Loucy (cell line): ENCODE measurements around the gene RNF13.

Source experiments
- H2AFZ ChIP-seq: fragments of 200-600 bp; sonication (generic); 2 replicates; pipeline ENCODE4 v1.6.0; 2016; ENCODE audit warnings: antibody characterized with exemption, mild to moderate bottlenecking, low read length, moderate library complexity
- H3F3A ChIP-seq: fragments of 200-600 bp; 2 replicates; pipeline ENCODE4 v1.6.0; 2016; ENCODE audit warnings: antibody characterized with exemption, low read depth, mild to moderate bottlenecking
- H3K27me3 ChIP-seq: fragments of 200-600 bp; sonication (generic); 2 replicates; pipeline ENCODE4 v1.6.1; 2014; ENCODE audit warnings: low read length, mild to moderate bottlenecking; ENCODE audit not compliant: insufficient read depth, poor library complexity, severe bottlenecking
- H3K36me3 ChIP-seq: fragments of 200-600 bp; sonication (generic); 2 replicates; pipeline ENCODE4 v1.6.1; 2016; ENCODE audit warnings: low read length; ENCODE audit not compliant: insufficient read depth
- H3K4me1 ChIP-seq: fragments of 200-600 bp; sonication (generic); 2 replicates; pipeline ENCODE4 v1.5.1; 2014; ENCODE audit warnings: low read length, mild to moderate bottlenecking; ENCODE audit not compliant: insufficient read depth, poor library complexity, severe bottlenecking
- H3K4me2 ChIP-seq: fragments of 200-600 bp; sonication (generic); 2 replicates; pipeline ENCODE4 v1.6.0; 2014; ENCODE audit warnings: antibody characterized with exemption, low read length, low read depth, mild to moderate bottlenecking; ENCODE audit not compliant: poor library complexity, severe bottlenecking
- H3K4me3 ChIP-seq: fragments of 200-600 bp; sonication (generic); 2 replicates; pipeline ENCODE4 v1.5.1; 2014; ENCODE audit warnings: low read length, mild to moderate bottlenecking, mixed read lengths; ENCODE audit not compliant: poor library complexity, severe bottlenecking
- H3K79me2 ChIP-seq: fragments of 200-600 bp; sonication (generic); 2 replicates; pipeline ENCODE4 v1.6.1; 2014; ENCODE audit warnings: low read length; ENCODE audit not compliant: insufficient read depth
- H3K9ac ChIP-seq: fragments of 200-600 bp; sonication (generic); 2 replicates; pipeline ENCODE4 v1.6.0; 2014; ENCODE audit warnings: mild to moderate bottlenecking, low read depth, low read length, moderate library complexity; ENCODE audit not compliant: poor library complexity, severe bottlenecking
- H3K9me2 ChIP-seq: fragments of 200-600 bp; sonication (generic); replicated peaks from 2 replicates; pipeline ENCODE4 v1.6.1; 2016; ENCODE audit warnings: low read depth, low read length, mixed read lengths
- H3K9me3 ChIP-seq: fragments of 200-600 bp; sonication (generic); 2 replicates; pipeline ENCODE4 v1.6.1; 2014; ENCODE audit warnings: mild to moderate bottlenecking, antibody characterized with exemption, low read length, low read depth; ENCODE audit not compliant: insufficient read depth
- H4K20me1 ChIP-seq: fragments of 200-600 bp; sonication (generic); 2 replicates; pipeline ENCODE4 v1.6.0; 2014; ENCODE audit warnings: antibody characterized with exemption, low read length, mild to moderate bottlenecking; ENCODE audit not compliant: insufficient read depth, poor library complexity, severe bottlenecking
- CTCF ChIP-seq: fragments of 200-600 bp; sonication (generic); conservative IDR thresholded peaks from 2 replicates; pipeline ENCODE4 v1.5.1; 2014; ENCODE audit warnings: mild to moderate bottlenecking, antibody characterized with exemption, low read length
- EZH2phosphoT487 ChIP-seq: fragments of 200-600 bp; IDR thresholded peaks from 2 replicates; pipeline ENCODE4 v1.6.1; 2018; ENCODE audit warnings: antibody characterized with exemption, mild to moderate bottlenecking, moderate library complexity, borderline replicate concordance

Gene RNF13

DNA sequence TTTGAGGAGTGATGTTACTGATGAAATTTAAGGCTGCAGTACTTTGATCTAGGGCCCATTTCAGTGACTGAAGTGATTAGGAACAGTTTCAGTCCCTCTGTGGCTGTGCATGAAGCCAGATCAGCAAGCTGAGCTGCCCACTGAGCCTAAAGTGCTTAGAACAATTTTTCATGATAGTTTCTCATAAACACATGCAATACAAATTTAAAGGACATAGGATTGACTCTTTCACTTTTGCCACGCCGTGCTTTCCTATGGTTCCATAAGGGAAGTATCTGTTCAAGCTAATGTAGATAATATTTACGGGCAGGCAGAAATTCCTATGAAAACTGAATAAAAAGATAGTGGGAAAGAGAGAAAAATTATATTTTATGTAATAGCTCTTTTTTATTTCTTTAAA is 31.3 kb upstream of the RNF13 start:
- no peaks in the 10 kb centered on the region for H3K79me2 ChIP-seq

GRCh38 chr3:149783576-149783975 is 29.4 kb upstream of the RNF13 start:
- H3K4me2 ChIP-seq = no peak overlapping the region
- no peak overlapping the region for H3K4me3 ChIP-seq
- 0 out of 2 replicates have a peak overlapping the region, but pooled peaks have one; percentile 33 for H2AFZ ChIP-seq

More for the DNA sequence above, 31.3 kb upstream of the RNF13 start:
- no peaks in the 10 kb centered on the region for H3K36me3 ChIP-seq
- H3K4me1 ChIP-seq = no peaks in the 10 kb centered on the region
- H3K4me3 ChIP-seq = no peak overlapping the region
- H3K4me2 ChIP-seq = no peak overlapping the region
- H4K20me1 ChIP-seq = no peaks in the 10 kb centered on the region
- H3K27me3 ChIP-seq = no peaks in the 10 kb centered on the region
- H2AFZ ChIP-seq = no peak overlapping the region
- TF ChIP-seq CTCF = no peak
- TF ChIP-seq EZH2phosphoT487 = no peak
- no peak overlapping the region for H3K9ac ChIP-seq
- H3K9me3 ChIP-seq = no peaks in the 10 kb centered on the region
- no peaks in the 10 kb centered on the region for H3K9me2 ChIP-seq
- H3F3A ChIP-seq = no peaks in the 10 kb centered on the region

GRCh38 chr3:149784064-149784704 is 28.8 kb upstream of the RNF13 start:
- Histone ChIP-seq H3K4me1 (no peaks in the 10 kb centered on the region), H3F3A (no peaks in the 10 kb centered on the region), H4K20me1 (no peaks in the 10 kb centered on the region), H3K4me3 (no peak overlapping the region), H3K9me3 (no peaks in the 10 kb centered on the region), H3K9me2 (no peaks in the 10 kb centered on the region), H3K4me2 (no peak overlapping the region), H3K27me3 (no peaks in the 10 kb centered on the region), H2AFZ (no peak overlapping the region), H3K36me3 (no peaks in the 10 kb centered on the region), H3K79me2 (no peaks in the 10 kb centered on the region), H3K9ac (no peak overlapping the region)
- TF ChIP-seq EZH2phosphoT487 = no peak
- no peak for TF ChIP-seq CTCF

More at GRCh38 chr3:149783576-149783975, 29.4 kb upstream of the RNF13 start:
- Histone ChIP-seq H3K9me3 (no peaks in the 10 kb centered on the region), H3K36me3 (no peaks in the 10 kb centered on the region), H3K27me3 (no peaks in the 10 kb centered on the region), H3K79me2 (no peaks in the 10 kb centered on the region), H3K4me1 (no peaks in the 10 kb centered on the region), H3K9me2 (no peaks in the 10 kb centered on the region), H4K20me1 (no peaks in the 10 kb centered on the region), H3F3A (no peaks in the 10 kb centered on the region), H3K9ac (no peak overlapping the region)
- TF ChIP-seq EZH2phosphoT487 (no peak), CTCF (no peak)
